Right lobe of liver (tissue), 4 donors: ENCODE data around the gene UFD1.

Source experiments
- CTCF ChIP-seq, 4 donors: fragments of 200-600 bp in 3 of 4; fragments of 450-650 bp in 1 of 4; IDR thresholded peaks; one replicate each; pipeline versions ENCODE4 v1.5.1 to v1.8.0; 2016 to 2022; ENCODE audit warnings: antibody characterized with exemption in 4 of 4, mild to moderate bottlenecking in 2 of 4
- POLR2A ChIP-seq: fragments of 450-650 bp; IDR thresholded peaks from one replicate; pipeline ENCODE4 v1.6.1; 2017; ENCODE audit warnings: antibody characterized with exemption, mild to moderate bottlenecking
- donor health status: DM: no; HTN: no; CAD: no.
- donor health status: DM: no; HTN: no; CAD: no.
- donor health status: DM: no; HTN: yes; CAD: no.

DNA sequence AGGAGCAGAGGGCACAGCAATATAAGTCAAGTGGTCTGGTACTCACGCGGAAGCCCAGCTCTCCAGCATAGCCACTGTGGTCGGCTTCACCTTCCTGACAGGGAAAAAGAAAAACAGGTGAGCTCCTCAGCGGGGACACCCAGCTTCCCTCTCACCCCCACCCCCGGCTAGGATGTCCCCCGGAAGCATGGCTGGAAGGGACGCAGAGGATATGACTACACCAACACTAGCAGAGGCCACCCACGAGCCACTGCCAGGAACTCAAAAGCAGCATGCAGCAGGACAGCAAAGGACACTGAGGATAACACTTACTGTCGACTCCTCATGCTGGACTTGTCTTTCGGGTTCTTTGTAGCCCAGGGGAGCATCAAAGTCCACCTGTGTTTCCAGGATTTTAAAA is 22.5 kb downstream of the UFD1 start:
- TF ChIP-seq POLR2A = no peak
- no peak for TF ChIP-seq CTCF (IDR thresholded peaks at IDR 0.05)
